ENCODE results near the gene OGDH.

The OGDH gene

GRCh38 chr7:44738051-44738723 is 131.8 kb downstream of the OGDH start:
- no peak for DNase-seq (ENCODE audit: low read depth)

GRCh38 chr7:44738876-44739665 is 132.6 kb downstream of the OGDH start:
- no peak for DNase-seq (ENCODE audit: low read depth)

- no peak for DNase-seq (ENCODE audit: low read depth)
Observed at GRCh38 chr7:44740055-44740454, 133.6 kb downstream of the OGDH start.

GRCh38 chr7:44743750-44744149 is 137.3 kb downstream of the OGDH start:
- no peak for DNase-seq (ENCODE audit: low read depth)

GRCh38 chr7:44748045-44748947 is 141.9 kb downstream of the OGDH start, which contains the start of gene ZMIZ2:
ZMIZ2 (plus strand) TSS chr7:44748847; CDS start chr7:44756250, 7,403 bp downstream.
- peak; percentile 87 for DNase-seq (ENCODE audit: low read depth)

- no peak for DNase-seq (ENCODE audit: low read depth)
Observed at GRCh38 chr7:44748948-44749731, 142.7 kb downstream of the OGDH start.

- no peak for DNase-seq (ENCODE audit: low read depth)
Observed at GRCh38 chr7:44749992-44750391, 143.6 kb downstream of the OGDH start.

- DNase-seq (ENCODE audit: low read depth): no peak
Observed at GRCh38 chr7:44750424-44750823, 144.0 kb downstream of the OGDH start.

- peak; percentile 35 for DNase-seq (ENCODE audit: low read depth)
Observed at GRCh38 chr7:44750921-44751571, 144.6 kb downstream of the OGDH start.

- no peak for DNase-seq (ENCODE audit: low read depth)
Observed at GRCh38 chr7:44752822-44753221, 146.4 kb downstream of the OGDH start.

- DNase-seq (ENCODE audit: low read depth): no peak
Observed at GRCh38 chr7:44754802-44755697, 148.6 kb downstream of the OGDH start.

GRCh38 chr7:44755698-44756627 is 149.5 kb downstream of the OGDH start:
- DNase-seq (ENCODE audit: low read depth): no peak

GRCh38 chr7:44756904-44757303 is 150.5 kb downstream of the OGDH start:
- no peak for DNase-seq (ENCODE audit: low read depth)

GRCh38 chr7:44757311-44757710 is 150.9 kb downstream of the OGDH start:
- DNase-seq (ENCODE audit: low read depth): no peak

- no peak for DNase-seq (ENCODE audit: low read depth)
Observed at GRCh38 chr7:44757739-44758138, 151.3 kb downstream of the OGDH start.

Measured in stimulated activated CD8-positive, alpha-beta memory T cell treated with anti-CD3 and anti-CD28 coated beads, Interleukin-12 subunit alpha, Interleukin-12 subunit beta, amount 100 ng/mL, for 4 hours (primary cell).